ENCODE measurements around the gene NUP188. TPM values are rescaled to one million over a fixed set of nuclear protein-coding genes. Genes with fewer than 3 reads are reported as not detected.
A peak's percentile ranks its signal among the peaks of the same experiment; 100 is the strongest.

The NUP188 gene
- total RNA-seq, 1 donor from 2014 or later = 44.0 TPM

GRCh38 chr9:128913995-128914772 lies 33.3 kb upstream of the NUP188 start:
- Mint-ChIP-seq H3K36me3 (ENCODE audit: low read depth, unreplicated experiment) (peaks cover 22% of the 10 kb centered on the region), H3K27me3 (ENCODE audit: unreplicated experiment) (peaks cover 14% of the 10 kb centered on the region), H3K4me3 (ENCODE audit: unreplicated experiment) (no peak overlapping the region), H3K27ac (ENCODE audit: unreplicated experiment) (no peak overlapping the region), H3K4me1 (ENCODE audit: unreplicated experiment) (peaks cover 24% of the 10 kb centered on the region), H3K9me3 (ENCODE audit: unreplicated experiment) (no peaks in the 10 kb centered on the region)
- no peak for TF ChIP-seq CTCF (IDR thresholded peaks at IDR 0.05; ENCODE audit: unreplicated experiment)
- no peak for DNase-seq (ENCODE audit: low spot score)

- no peak overlapping the region for H3K4me3 Mint-ChIP-seq (ENCODE audit: unreplicated experiment)
- no peak overlapping the region for H3K27ac Mint-ChIP-seq (ENCODE audit: unreplicated experiment)
- H3K9me3 Mint-ChIP-seq (ENCODE audit: unreplicated experiment) = no peaks in the 10 kb centered on the region
- TF ChIP-seq CTCF (IDR thresholded peaks at IDR 0.05; ENCODE audit: unreplicated experiment) = no peak
- H3K4me1 Mint-ChIP-seq (ENCODE audit: unreplicated experiment) = peaks cover 18% of the 10 kb centered on the region
- peaks cover 14% of the 10 kb centered on the region for H3K27me3 Mint-ChIP-seq (ENCODE audit: unreplicated experiment)
- DNase-seq (ENCODE audit: low spot score) = no peak
- peaks cover 15% of the 10 kb centered on the region for H3K36me3 Mint-ChIP-seq (ENCODE audit: low read depth, unreplicated experiment)
Measured at GRCh38 chr9:128916204-128916603, 31.3 kb upstream of the NUP188 start.

- no peak overlapping the region for H3K27ac Mint-ChIP-seq (ENCODE audit: unreplicated experiment)
- peaks cover 14% of the 10 kb centered on the region for H3K27me3 Mint-ChIP-seq (ENCODE audit: unreplicated experiment)
- no peak for TF ChIP-seq CTCF (IDR thresholded peaks at IDR 0.05; ENCODE audit: unreplicated experiment)
- H3K4me1 Mint-ChIP-seq (ENCODE audit: unreplicated experiment) = peaks cover 16% of the 10 kb centered on the region
- no peaks in the 10 kb centered on the region for H3K9me3 Mint-ChIP-seq (ENCODE audit: unreplicated experiment)
- H3K36me3 Mint-ChIP-seq (ENCODE audit: low read depth, unreplicated experiment) = peaks cover 15% of the 10 kb centered on the region
- H3K4me3 Mint-ChIP-seq (ENCODE audit: unreplicated experiment) = no peak overlapping the region
- no peak for DNase-seq (ENCODE audit: low spot score)
Measured at GRCh38 chr9:128916745-128917144, 30.8 kb upstream of the NUP188 start.

GRCh38 chr9:128917151-128917849 lies 30.2 kb upstream of the NUP188 start:
- DNase-seq (ENCODE audit: low spot score) = no peak
- Mint-ChIP-seq H3K27ac (ENCODE audit: unreplicated experiment) (no peak overlapping the region), H3K4me3 (ENCODE audit: unreplicated experiment) (no peak overlapping the region), H3K9me3 (ENCODE audit: unreplicated experiment) (no peaks in the 10 kb centered on the region), H3K27me3 (ENCODE audit: unreplicated experiment) (peaks cover 14% of the 10 kb centered on the region), H3K4me1 (ENCODE audit: unreplicated experiment) (peaks cover 14% of the 10 kb centered on the region), H3K36me3 (ENCODE audit: low read depth, unreplicated experiment) (peaks cover 15% of the 10 kb centered on the region)
- no peak for TF ChIP-seq CTCF (IDR thresholded peaks at IDR 0.05; ENCODE audit: unreplicated experiment)

- TF ChIP-seq CTCF (IDR thresholded peaks at IDR 0.05; ENCODE audit: unreplicated experiment) = no peak
- Mint-ChIP-seq H3K27ac (ENCODE audit: unreplicated experiment) (peak overlapping the region; percentile 17), H3K4me3 (ENCODE audit: unreplicated experiment) (no peak overlapping the region), H3K36me3 (ENCODE audit: low read depth, unreplicated experiment) (peaks cover 9% of the 10 kb centered on the region), H3K4me1 (ENCODE audit: unreplicated experiment) (peaks cover 6% of the 10 kb centered on the region), H3K9me3 (ENCODE audit: unreplicated experiment) (no peaks in the 10 kb centered on the region), H3K27me3 (ENCODE audit: unreplicated experiment) (peaks cover 5% of the 10 kb centered on the region)
- no peak for DNase-seq (ENCODE audit: low spot score)
Measured at GRCh38 chr9:128918921-128919320, 28.6 kb upstream of the NUP188 start.
